GM20000 (cell line): ENCODE measurements around the gene LIG1.

Source experiments
- DNase-seq: peaks from one replicate; pipeline ENCODE4 v3.0.0; 2012; ENCODE audit warnings: low spot score
- TF ChIP-seq, protein P1 (sequence below): IDR thresholded peaks from 2 replicates; pipeline ENCODE4 v1.5.1; 2012; ENCODE audit warnings: mild to moderate bottlenecking, control low read depth; ENCODE audit errors: extremely low read depth, missing control alignments

Gene LIG1

DNA sequence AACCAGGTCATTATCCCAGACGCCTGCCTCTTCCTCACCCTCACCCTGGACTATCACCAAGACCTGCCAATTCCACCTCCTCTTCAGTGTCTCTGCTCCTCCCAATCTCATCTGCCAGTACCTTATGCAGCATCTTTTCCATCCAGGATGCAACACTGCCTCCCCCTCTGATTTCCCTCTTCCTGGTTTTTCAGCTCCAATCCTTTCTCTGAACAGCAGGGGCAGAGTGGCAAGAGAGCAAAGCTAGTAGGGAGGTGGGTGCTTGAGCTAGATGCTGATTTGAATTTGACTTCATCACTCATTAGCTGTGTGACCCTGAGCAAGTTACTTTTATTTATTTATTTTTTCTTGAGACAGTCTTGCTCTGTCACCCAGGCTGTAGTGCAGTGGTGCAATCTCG, 100.7 kb downstream of the LIG1 start:
- no peak for DNase-seq
- TF ChIP-seq, protein P1, sequence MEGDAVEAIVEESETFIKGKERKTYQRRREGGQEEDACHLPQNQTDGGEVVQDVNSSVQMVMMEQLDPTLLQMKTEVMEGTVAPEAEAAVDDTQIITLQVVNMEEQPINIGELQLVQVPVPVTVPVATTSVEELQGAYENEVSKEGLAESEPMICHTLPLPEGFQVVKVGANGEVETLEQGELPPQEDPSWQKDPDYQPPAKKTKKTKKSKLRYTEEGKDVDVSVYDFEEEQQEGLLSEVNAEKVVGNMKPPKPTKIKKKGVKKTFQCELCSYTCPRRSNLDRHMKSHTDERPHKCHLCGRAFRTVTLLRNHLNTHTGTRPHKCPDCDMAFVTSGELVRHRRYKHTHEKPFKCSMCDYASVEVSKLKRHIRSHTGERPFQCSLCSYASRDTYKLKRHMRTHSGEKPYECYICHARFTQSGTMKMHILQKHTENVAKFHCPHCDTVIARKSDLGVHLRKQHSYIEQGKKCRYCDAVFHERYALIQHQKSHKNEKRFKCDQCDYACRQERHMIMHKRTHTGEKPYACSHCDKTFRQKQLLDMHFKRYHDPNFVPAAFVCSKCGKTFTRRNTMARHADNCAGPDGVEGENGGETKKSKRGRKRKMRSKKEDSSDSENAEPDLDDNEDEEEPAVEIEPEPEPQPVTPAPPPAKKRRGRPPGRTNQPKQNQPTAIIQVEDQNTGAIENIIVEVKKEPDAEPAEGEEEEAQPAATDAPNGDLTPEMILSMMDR, result no peak
